ENCODE measurements around the gene P3H3.
A peak's percentile ranks its signal among the peaks of the same experiment; 100 is the strongest.

Gene P3H3

GRCh38 chr12:6817662-6818157 lies 10.5 kb upstream of the P3H3 start:
- H3K4me3 ChIP-seq (ENCODE audit: low read depth, low read length): no peak overlapping the region
- TF ChIP-seq CTCF (IDR thresholded peaks at IDR 0.05; ENCODE audit: low read depth, low read length): no peak

- no peak overlapping the region for H3K4me3 ChIP-seq (ENCODE audit: low read depth, low read length)
- TF ChIP-seq CTCF (IDR thresholded peaks at IDR 0.05; ENCODE audit: low read depth, low read length): no peak
Observed at GRCh38 chr12:6818222-6818621, 10.0 kb upstream of the P3H3 start.

GRCh38 chr12:6818645-6819044 lies 9.6 kb upstream of the P3H3 start:
- TF ChIP-seq CTCF (IDR thresholded peaks at IDR 0.05; ENCODE audit: low read depth, low read length): no peak
- no peak overlapping the region for H3K4me3 ChIP-seq (ENCODE audit: low read depth, low read length)

GRCh38 chr12:6819106-6820030 lies 8.8 kb upstream of the P3H3 start:
- no peak overlapping the region for H3K4me3 ChIP-seq (ENCODE audit: low read depth, low read length)
- TF ChIP-seq CTCF (IDR thresholded peaks at IDR 0.05; ENCODE audit: low read depth, low read length): no peak

- H3K4me3 ChIP-seq (ENCODE audit: low read depth, low read length): no peak overlapping the region
- no peak for TF ChIP-seq CTCF (IDR thresholded peaks at IDR 0.05; ENCODE audit: low read depth, low read length)
Observed at GRCh38 chr12:6820166-6820565, 8.0 kb upstream of the P3H3 start.

GRCh38 chr12:6821591-6822425 lies 6.4 kb upstream of the P3H3 start, which contains the start of gene GPR162:
GPR162 (plus strand) TSS chr12:6821821; CDS start chr12:6823899, 2,078 bp downstream.
- peak within 1 kb of the TSS; percentile 59 for H3K4me3 ChIP-seq (ENCODE audit: low read depth, low read length)

More at GRCh38 chr12:6821591-6822425, 6.4 kb upstream of the P3H3 start, which contains the start of gene GPR162:
- TF ChIP-seq CTCF (IDR thresholded peaks at IDR 0.05; ENCODE audit: low read depth, low read length): no peak
